Cardiac septum (tissue), 1 donor: ENCODE measurements around the gene RXYLT1. TPM values are rescaled to one million over a fixed set of nuclear protein-coding genes. Genes with fewer than 3 reads are reported as not detected.
A peak's percentile ranks its signal among the peaks of the same experiment; 100 is the strongest.
"Not testable (repeated sequence)": the region's sequence is repeated elsewhere in the genome, so short reads cannot be mapped to it uniquely, and the experiment has no call there.

Experiments
- DNase-seq: peaks from one replicate; pipeline ENCODE4 v3.0.0-alpha.2; 2020; ENCODE audit warnings: low spot score
- intact Hi-C: fragments of 100-400 bp; cut with DNase I; formaldehyde crosslinking; loops from one replicate; pipeline ENCODE4 v1.14.0; 2022
- long read RNA-seq: library from polyadenylated mRNA; unstranded; transcript quantifications from one replicate; pipeline ENCODE4 v2.0.0, GENCODE V29; 2021
- total RNA-seq: library from RNA; stranded (reverse); fragmentation: NEBNext Ultra II Directional; extraction: Animal tissue kit (Norgen Biotek cat#: 25700); gene quantifications from one replicate; pipeline ENCODE4 v1.2.1, GENCODE V29; 2021
- donor health status: DM: no; HTN: no; CAD: no.

RXYLT1 gene, protein sequence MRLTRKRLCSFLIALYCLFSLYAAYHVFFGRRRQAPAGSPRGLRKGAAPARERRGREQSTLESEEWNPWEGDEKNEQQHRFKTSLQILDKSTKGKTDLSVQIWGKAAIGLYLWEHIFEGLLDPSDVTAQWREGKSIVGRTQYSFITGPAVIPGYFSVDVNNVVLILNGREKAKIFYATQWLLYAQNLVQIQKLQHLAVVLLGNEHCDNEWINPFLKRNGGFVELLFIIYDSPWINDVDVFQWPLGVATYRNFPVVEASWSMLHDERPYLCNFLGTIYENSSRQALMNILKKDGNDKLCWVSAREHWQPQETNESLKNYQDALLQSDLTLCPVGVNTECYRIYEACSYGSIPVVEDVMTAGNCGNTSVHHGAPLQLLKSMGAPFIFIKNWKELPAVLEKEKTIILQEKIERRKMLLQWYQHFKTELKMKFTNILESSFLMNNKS
- 22.5 TPM for total RNA-seq
- long read RNA-seq, transcript RXYLT1-201 (6 exons, 1,918 nt): major isoform, 44 of 72 reads
- long read RNA-seq, transcript RXYLT1-207 (7 exons, 1,599 nt): minor isoform, 9 of 72 reads
- long read RNA-seq, transcript RXYLT1-205 (6 exons, 1,966 nt): minor isoform, 5 of 72 reads
- long read RNA-seq, partial matches to known transcripts: 4 of 72 reads
- long read RNA-seq, other reads (novel, unspliced or antisense): 8 of 72 reads

DNA sequence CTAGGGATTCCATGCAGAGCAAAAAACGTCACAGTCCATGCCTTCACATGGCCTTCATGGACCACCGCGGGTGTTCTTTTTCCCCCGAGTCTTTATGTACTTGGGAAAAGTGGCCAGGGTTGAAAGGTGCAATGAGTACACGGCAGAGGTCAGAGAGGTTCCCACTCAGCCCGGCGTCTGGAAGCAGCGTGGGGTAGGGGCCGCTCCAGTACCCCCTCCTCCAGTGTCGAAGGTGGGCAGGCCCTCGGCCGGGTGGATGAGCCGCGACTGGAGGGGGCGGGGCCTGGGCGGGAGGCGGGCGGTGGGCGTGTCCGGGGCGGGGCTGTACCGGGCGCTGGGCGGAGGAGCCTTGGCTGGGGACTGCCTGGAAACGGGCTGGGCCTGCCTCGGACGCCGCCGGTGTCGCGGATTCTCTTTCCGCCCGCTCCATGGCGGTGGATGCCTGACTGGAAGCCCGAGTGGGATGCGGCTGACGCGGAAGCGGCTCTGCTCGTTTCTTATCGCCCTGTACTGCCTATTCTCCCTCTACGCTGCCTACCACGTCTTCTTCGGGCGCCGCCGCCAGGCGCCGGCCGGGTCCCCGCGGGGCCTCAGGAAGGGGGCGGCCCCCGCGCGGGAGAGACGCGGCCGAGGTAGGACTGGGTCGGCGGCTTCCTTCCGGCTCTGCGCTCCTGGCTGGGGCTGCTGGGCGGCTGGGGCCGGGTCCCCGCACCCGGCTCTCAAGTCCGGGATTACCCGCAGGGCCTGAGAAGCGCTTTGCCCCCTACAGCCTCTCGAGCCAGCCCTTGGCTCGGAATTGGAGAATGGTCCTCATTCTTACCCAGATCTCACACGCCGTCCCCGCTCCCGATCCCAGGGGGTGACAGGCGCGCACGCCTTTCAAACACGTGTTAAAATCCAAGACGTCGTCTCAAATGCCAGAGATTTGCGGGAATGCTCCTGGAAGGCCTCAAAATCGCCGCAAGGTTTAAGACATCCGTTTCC, at the start of gene RXYLT1:
Gene RXYLT1, plus strand, starts transcription at position 412 of the 984 bp plus-strand sequence. Its CDS starts 52 bp downstream, at position 464.
- peak; percentile 95 for DNase-seq
- intact Hi-C loops: loop anchor here (10.0 kb wide), 1 partner anchor 115 kb away; the partner anchor contains the start of gene DPY19L2

DNA sequence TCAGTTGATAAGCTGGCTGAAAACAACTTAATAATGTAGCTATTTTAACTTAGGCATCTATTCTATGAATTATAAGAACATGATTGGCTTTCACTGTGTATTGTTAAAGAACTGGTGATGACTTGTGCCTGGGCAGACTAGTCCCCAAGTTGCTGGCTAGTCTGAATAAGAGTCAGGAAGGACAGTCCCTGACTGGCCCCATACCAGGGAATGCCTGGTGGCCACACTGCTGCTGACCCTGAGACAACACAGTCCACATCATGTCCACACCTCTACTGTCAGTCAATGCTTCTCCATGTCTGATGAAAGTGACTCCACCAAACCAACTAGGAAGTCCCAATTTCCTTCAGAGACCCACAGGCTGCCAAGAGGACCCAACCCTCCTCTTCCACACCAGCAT, 46.9 kb upstream of the RXYLT1 start:
- DNase-seq, intact Hi-C loops: not testable (repeated sequence)

DNA sequence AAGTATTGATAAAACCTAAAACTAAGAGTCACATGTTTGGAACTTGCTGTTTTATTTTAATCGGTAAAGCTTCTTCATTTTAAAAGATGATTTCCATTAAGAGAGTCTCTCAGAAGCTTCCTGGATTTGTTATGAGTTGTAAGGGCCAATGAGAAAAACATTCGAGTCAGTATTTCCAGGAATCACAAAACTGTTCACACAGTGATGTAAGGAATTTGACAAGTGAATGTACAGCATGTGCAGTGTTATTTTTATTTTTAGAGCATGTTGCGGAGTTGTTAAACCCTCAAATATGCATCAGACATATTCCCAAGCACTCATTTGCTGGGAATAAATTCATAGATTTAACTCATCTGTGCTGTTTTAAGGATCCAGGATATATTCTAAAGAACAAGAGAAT, 46.1 kb upstream of the RXYLT1 start:
- intact Hi-C loops: not testable (repeated sequence)

DNA sequence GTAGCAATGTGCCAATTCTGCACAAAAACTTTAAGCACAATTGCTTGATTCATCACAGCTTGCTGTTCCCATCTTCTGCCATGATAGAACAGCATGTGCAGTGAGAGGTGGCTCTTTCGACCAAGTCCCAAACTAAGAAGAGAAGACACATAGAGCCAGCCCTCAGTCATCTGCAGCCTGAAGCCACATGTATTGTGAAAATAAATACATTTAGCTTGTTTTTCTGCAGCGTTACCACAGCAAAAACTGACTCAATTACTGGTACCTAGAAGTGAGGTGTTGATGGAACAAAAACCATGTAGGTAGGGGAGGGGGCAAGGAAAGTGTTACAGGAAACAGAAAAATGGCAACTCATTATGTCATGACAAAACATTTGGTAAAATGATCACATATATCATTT, 39.2 kb upstream of the RXYLT1 start:
- intact Hi-C loops: not testable (repeated sequence)

More for the DNA sequence above, 46.1 kb upstream of the RXYLT1 start:
- DNase-seq: not testable (repeated sequence)

DNA sequence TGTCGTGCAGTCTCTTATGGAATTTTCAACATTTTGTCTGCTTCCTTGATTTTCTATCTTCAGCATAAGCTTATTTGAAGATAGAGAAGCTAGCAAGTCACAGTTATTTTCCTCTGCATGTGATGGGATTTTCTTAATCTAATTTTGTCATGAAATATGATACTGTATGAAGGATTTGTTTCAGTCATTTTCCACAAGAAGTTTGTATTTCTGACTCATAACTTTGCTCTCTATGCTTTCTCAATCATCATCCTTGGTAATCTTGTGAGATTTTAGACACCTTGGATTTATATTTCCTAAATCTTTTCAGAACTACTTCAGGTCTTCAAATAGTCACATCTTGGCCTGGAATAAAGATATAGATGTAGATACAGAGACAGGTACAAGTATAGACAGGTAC, 38.3 kb upstream of the RXYLT1 start:
- not testable (repeated sequence) for DNase-seq

More for the DNA sequence above, 39.2 kb upstream of the RXYLT1 start:
- not testable (repeated sequence) for DNase-seq

DNA sequence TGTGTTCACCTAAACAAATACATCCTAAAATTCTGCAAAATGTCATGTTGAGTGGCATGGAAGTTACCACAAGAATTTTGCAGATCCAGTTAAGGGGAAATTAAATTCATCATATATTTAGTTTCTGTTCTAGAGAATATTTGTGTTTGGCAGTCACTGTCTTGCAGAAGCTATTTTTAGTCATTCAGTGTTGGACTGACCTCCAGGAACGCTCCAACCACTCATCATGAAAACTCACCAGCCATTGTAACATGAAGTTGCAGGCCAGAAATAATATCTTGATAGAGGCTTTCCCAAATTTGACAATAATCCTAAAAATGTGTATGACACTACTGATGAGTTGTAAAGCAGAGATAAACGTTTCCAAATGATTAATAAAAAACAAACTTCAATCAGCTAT, 35.6 kb upstream of the RXYLT1 start:
- DNase-seq, intact Hi-C loops: not testable (repeated sequence)

More for the DNA sequence above, 38.3 kb upstream of the RXYLT1 start:
- intact Hi-C loops: not testable (repeated sequence)

DNA sequence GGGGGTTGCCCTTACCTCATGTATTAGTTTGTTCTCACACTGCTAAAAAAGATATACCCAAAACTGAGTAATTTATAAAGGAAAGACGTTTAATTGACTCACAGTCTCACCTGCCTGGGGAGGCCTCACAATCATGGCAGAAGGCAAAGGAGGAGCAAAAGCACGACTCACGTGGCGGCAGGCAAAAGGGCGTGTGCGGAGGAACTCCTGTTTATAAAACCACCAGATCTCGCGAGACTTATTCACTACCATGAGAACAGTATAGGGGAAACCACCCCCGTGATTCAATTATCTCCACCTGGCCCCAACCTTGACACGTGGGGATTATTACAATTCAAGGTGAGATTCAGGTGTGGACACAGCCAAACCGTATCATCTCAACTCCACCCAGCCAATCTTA, 33.2 kb upstream of the RXYLT1 start:
- DNase-seq, intact Hi-C loops: not testable (repeated sequence)

DNA sequence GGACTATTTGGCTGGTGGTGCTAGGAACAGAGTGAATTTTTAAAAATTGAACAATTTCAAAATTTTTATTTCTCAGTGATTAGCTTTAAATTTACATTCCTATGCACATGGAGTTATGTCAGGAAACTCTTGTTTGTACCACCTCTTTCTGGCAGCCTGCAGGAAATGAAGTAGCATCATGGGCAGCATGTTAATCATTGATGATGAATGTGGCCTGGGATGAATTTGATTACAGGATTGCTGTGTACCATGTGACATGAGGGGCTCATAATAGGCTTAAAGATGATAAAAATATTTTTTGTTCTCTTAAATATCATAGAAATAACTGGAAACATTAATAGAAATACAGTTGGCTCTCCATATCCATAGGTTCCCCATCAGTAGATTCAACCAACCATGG, 32.6 kb upstream of the RXYLT1 start:
- DNase-seq, intact Hi-C loops: not testable (repeated sequence)

DNA sequence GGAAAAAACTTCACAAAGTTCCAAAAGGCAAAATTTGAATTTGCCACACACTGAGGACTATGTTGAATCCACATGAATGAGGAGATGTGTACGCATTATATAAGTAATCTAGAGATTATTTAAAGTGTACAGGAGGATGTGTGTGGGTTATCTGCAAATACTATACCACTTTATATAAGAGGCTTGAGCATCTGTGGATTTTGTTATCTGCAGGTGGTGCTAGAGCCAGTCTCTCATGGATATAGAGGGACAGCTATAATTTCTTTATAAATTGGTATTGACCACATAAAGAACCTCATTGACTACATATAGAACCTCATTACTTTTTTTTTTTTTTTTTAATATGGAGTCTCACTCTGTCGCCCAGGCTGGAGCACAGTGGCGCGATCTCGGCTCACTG, 32.2 kb upstream of the RXYLT1 start:
- intact Hi-C loops: no loop called here

DNA sequence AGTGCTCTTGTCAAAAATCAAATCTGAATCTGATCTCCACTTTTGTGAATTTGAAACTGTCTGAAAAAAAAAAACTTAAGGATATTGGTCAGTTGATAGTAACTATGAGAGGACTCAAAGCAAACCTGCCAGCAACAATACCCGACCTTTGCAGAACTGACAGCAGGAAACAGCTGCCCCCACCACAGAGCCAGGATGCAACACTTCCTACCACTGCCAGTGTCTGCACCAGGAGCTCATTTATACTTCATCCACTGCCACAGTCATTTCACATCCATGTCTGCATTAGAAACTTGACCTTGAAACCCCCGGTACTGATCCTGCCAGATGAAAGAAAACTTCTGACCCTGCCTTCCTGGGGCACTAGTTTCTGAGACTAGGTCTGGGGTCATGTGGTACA, 27.4 kb upstream of the RXYLT1 start:
- no peak for DNase-seq
- intact Hi-C loops: no loop called here

More for the DNA sequence above, 32.2 kb upstream of the RXYLT1 start:
- DNase-seq: no peak

DNA sequence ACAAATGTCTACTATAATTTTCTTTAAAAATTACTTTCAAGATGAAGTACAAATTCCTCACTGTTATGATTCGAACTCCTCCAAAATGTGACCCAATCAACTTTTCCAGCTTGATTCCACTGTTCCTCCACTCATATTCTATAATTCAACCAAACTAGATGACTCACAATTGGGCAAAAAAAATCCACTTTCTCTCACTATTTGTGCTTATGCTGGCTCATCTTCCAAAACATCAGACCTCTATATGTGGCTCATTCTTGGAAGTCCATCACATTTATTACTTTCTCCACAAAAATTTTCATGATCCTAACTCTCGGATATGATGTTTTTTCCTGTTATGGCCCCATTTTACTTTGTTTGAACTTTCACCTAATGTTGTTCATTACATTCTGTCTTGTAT, 26.9 kb upstream of the RXYLT1 start:
- intact Hi-C loops: no loop called here
- DNase-seq: no peak

DNA sequence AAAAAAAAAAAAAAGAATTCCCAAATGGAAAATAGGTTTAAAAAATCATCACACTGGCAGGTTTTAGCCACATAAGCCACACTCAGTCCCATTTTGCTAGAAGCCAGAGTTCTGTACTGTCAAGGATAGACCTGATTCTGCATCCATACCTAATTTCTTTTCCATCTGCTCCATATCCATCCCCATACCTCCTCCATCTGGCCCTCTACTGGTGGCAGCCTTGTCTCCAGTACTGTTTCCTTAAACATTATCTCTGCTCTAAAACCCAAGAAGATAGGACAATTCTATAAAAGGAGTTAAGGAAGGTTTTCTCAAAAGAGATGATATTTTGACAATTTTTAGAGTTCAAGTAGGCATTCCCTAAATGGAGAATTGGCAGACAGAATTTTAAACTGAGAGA, 26.0 kb upstream of the RXYLT1 start:
- DNase-seq: no peak
- intact Hi-C loops: no loop called here

DNA sequence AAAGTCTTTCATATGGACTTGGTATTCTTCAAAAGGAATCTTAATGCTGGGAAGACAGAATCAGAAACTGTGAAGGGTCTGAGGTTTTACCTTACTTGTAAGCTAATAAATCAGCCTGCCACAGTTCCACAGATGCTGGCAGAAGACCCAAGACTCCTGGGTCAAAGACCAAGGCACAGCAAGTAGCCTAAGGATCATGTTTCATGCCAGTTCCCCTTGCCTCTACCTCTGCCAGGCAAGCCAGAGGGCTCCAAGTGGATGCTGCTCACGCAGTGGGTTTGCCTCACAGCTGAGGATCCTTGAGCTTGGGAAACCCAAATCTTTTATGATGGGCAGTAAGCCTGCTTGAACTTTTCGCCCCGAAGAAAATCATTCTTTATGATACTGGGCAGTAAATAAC, 15.2 kb upstream of the RXYLT1 start:
- DNase-seq: no peak
- intact Hi-C loops: no loop called here

DNA sequence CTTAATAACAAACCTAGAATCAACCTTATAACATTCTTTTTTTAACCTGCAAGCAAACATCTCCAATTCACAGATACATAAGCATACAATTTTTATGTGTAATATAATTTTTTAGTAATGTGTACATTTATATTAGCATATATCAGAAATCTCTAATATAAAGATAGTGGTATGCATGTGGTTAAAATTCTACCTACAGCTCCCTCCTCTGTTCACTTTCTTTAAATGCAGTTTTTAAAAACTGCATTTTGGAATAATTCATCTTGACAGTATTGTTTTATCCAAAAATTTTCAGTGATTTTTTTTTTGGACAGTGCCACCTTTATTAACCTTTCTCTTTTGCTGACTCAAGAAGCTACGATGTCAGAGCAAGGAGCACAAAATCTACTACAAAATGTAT, 13.2 kb upstream of the RXYLT1 start:
- DNase-seq: no peak
- intact Hi-C loops: no loop called here

DNA sequence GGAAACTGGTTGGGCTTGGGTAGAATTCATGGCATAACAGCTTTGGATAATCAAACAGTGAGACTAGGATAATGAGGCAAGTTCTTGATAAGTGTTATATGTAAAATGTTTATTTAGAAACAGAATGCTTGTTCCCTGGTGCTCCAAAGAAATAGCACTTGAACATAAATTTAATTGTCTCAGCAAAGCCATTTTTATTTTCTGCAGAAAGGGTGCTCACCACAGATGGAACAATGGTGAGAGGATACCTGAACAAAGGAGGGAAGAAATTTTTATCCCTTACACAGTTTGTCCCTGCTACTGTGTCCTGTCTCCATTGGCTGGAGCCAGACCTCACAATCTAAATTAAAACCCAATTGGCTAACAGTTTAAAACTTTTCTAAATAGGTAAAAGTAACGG, 9.3 kb upstream of the RXYLT1 start:
- intact Hi-C loops: no loop called here
- DNase-seq: no peak

DNA sequence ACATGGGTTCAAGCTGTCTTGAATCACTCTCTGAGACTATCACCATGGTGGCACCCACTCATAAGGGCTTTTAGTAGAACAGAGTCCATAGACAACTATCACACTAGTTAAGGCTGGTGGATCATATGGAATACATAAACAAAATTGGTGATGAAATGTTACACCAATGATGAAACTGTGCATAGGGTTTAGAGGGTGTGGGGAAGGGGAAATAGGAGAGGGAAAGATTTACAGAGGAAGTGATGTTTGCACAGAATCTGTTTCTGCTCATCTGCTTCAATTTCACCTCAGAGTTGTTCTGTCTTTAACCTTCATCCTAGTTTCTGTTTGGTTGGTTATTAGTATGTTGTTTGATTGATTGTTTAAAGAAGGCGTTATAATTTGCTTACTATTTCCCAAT, 2.4 kb upstream of the RXYLT1 start:
- DNase-seq: no peak
- intact Hi-C loops: no loop called here

DNA sequence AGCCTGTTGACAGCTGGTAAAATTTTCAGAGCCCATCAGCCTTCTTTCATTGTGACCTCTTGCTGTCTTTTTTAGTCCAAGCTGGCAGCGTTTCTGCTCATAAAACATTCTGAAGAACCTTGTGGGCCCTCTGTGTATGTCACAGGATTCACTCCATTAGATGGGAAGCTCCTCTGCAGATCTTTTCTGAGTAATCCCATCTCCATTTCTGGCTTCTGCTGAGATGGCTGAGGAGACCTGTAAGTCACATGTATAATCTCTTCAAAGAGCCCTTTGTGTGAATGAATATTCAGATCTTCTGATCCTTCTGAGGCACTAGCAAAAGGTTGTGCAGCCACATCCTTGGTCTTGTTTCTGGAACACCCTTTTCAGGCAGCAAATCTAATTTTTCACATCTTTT, 2.8 kb downstream of the RXYLT1 start:
- intact Hi-C loops: loop anchor here (10.0 kb wide), 1 partner anchor 118 kb away; the partner anchor contains the start of gene DPY19L2
- no peak for DNase-seq

DNA sequence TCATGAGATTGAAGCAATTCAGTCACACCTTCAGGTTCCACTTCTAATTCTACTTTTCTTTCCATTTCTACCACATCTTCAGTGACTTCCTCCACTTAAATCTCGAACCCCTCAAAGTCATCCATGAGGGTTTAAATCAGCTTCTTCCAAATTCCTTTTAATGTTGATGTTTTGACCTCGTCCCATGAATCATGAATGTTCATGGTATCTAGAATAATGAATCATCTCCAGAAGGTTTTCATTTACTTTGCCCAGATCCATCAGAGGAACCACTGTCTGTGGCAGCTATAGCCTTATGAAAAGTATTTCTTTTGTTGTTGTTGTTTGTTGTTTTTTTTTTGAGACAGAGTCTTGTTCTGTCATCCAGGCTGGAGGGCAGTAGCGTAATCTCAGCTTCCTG, 7.6 kb downstream of the RXYLT1 start:
- intact Hi-C loops: loop anchor here (10.0 kb wide), 1 partner anchor 123 kb away; the partner anchor contains the start of gene DPY19L2
- DNase-seq: no peak

DNA sequence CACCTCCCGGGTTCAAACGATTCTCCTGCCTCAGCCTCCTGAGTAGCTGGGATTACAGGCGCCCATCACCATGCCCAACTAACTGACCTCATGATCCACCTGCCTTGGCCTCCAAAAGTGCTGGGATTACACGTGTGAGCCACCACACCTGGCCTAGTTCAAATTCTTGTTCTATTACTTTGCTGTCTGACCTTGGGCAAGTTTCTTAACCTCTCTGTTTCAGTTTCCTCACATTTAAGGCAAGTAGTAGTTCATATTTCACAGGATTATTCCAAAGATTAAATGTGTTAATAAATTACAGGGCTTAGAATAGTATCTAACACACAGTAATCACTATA, 10.9 kb downstream of the RXYLT1 start:
- no peak for DNase-seq
- intact Hi-C loops: no loop called here

DNA sequence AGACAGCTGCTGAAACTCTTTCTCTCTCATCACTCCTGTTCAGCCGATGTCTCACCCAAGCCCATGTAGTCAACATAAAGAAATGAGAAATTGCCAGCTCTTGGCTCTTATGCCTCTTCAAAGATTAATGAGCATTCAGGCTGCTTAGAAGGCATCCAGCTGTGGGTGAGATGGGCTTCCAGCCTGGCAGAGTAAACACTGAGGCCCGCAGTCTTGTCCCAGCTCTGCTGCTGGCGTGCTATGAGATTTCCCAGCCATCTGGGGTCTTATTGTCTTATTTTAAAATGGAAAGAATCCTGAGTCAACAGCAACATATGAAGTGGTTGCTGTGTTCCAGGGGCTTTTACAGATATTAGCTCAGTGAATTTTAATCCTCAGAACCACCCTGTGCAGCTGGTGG, 12.6 kb downstream of the RXYLT1 start:
- DNase-seq: no peak
- intact Hi-C loops: no loop called here
